ENCODE measurements around the gene NEO1. TPM values are rescaled to one million over a fixed set of nuclear protein-coding genes. Genes with fewer than 3 reads are reported as not detected.

Gene NEO1
- total RNA-seq, 1 donor, result 55.4 TPM

GRCh38 chr15:73010154-73011152 is 41.8 kb upstream of the NEO1 start:
- no peaks in the 10 kb centered on the region for H4K20me1 ChIP-seq (ENCODE audit: insufficient read depth, low read length)
- H3K9me3 ChIP-seq (ENCODE audit: low read depth, low read length), result no peaks in the 10 kb centered on the region
- no peak overlapping the region for H2AFZ ChIP-seq (ENCODE audit: low read length)
- H3K36me3 ChIP-seq (ENCODE audit: insufficient read depth, low read length), result no peaks in the 10 kb centered on the region
- no peak for TF ChIP-seq CTCF (IDR thresholded peaks at IDR 0.05; ENCODE audit: extremely low read depth, low read depth, low read length)
- H3K4me2 ChIP-seq (ENCODE audit: insufficient read depth, low read length), result no peak overlapping the region
- no peaks in the 10 kb centered on the region for H3K4me1 ChIP-seq (ENCODE audit: insufficient read depth, low read length)
- DNase-seq (ENCODE audit: insufficient read length, low spot score, missing footprints), result no peak
- H3K27me3 ChIP-seq (ENCODE audit: insufficient read depth, low read length), result peaks cover 3% of the 10 kb centered on the region
- H3K27ac ChIP-seq (ENCODE audit: low read depth, low read length), result no peak overlapping the region
- no peaks in the 10 kb centered on the region for H3K79me2 ChIP-seq (ENCODE audit: insufficient read depth, low read length)
- no peak overlapping the region for H3K4me3 ChIP-seq (ENCODE audit: insufficient read depth, low read length)

- H3K4me1 ChIP-seq (ENCODE audit: insufficient read depth, low read length), result no peaks in the 10 kb centered on the region
- H3K27me3 ChIP-seq (ENCODE audit: insufficient read depth, low read length), result no peaks in the 10 kb centered on the region
- no peaks in the 10 kb centered on the region for H3K9me3 ChIP-seq (ENCODE audit: low read depth, low read length)
- H3K27ac ChIP-seq (ENCODE audit: low read depth, low read length), result no peak overlapping the region
- no peaks in the 10 kb centered on the region for H3K36me3 ChIP-seq (ENCODE audit: insufficient read depth, low read length)
- no peak overlapping the region for H3K4me2 ChIP-seq (ENCODE audit: insufficient read depth, low read length)
- no peaks in the 10 kb centered on the region for H4K20me1 ChIP-seq (ENCODE audit: insufficient read depth, low read length)
- H3K4me3 ChIP-seq (ENCODE audit: insufficient read depth, low read length), result no peak overlapping the region
- no peak for DNase-seq (ENCODE audit: insufficient read length, low spot score, missing footprints)
- H3K79me2 ChIP-seq (ENCODE audit: insufficient read depth, low read length), result no peaks in the 10 kb centered on the region
- no peak overlapping the region for H2AFZ ChIP-seq (ENCODE audit: low read length)
- no peak for TF ChIP-seq CTCF (IDR thresholded peaks at IDR 0.05; ENCODE audit: extremely low read depth, low read depth, low read length)
Measured at GRCh38 chr15:73014904-73015303, 37.4 kb upstream of the NEO1 start.

- no peaks in the 10 kb centered on the region for H3K36me3 ChIP-seq (ENCODE audit: insufficient read depth, low read length)
- no peaks in the 10 kb centered on the region for H3K9me3 ChIP-seq (ENCODE audit: low read depth, low read length)
- no peak for TF ChIP-seq CTCF (IDR thresholded peaks at IDR 0.05; ENCODE audit: extremely low read depth, low read depth, low read length)
Measured at GRCh38 chr15:73015493-73015892, 36.8 kb upstream of the NEO1 start.

GRCh38 chr15:73017987-73018386 is 34.3 kb upstream of the NEO1 start:
- Histone ChIP-seq H3K4me2 (ENCODE audit: insufficient read depth, low read length) (no peak overlapping the region), H4K20me1 (ENCODE audit: insufficient read depth, low read length) (no peaks in the 10 kb centered on the region), H3K27me3 (ENCODE audit: insufficient read depth, low read length) (no peaks in the 10 kb centered on the region), H3K9me3 (ENCODE audit: low read depth, low read length) (no peaks in the 10 kb centered on the region), H3K79me2 (ENCODE audit: insufficient read depth, low read length) (no peaks in the 10 kb centered on the region), H3K4me3 (ENCODE audit: insufficient read depth, low read length) (no peak overlapping the region), H3K36me3 (ENCODE audit: insufficient read depth, low read length) (no peaks in the 10 kb centered on the region), H2AFZ (ENCODE audit: low read length) (no peak overlapping the region), H3K4me1 (ENCODE audit: insufficient read depth, low read length) (no peaks in the 10 kb centered on the region), H3K27ac (ENCODE audit: low read depth, low read length) (no peak overlapping the region)
- no peak for TF ChIP-seq CTCF (IDR thresholded peaks at IDR 0.05; ENCODE audit: extremely low read depth, low read depth, low read length)
- no peak for DNase-seq (ENCODE audit: insufficient read length, low spot score, missing footprints)

More at GRCh38 chr15:73015493-73015892, 36.8 kb upstream of the NEO1 start:
- H3K79me2 ChIP-seq (ENCODE audit: insufficient read depth, low read length), result no peaks in the 10 kb centered on the region
- H2AFZ ChIP-seq (ENCODE audit: low read length), result no peak overlapping the region
- H3K4me2 ChIP-seq (ENCODE audit: insufficient read depth, low read length), result no peak overlapping the region
- H3K4me1 ChIP-seq (ENCODE audit: insufficient read depth, low read length), result no peaks in the 10 kb centered on the region
- DNase-seq (ENCODE audit: insufficient read length, low spot score, missing footprints), result no peak
- no peak overlapping the region for H3K27ac ChIP-seq (ENCODE audit: low read depth, low read length)
- H3K4me3 ChIP-seq (ENCODE audit: insufficient read depth, low read length), result no peak overlapping the region
- no peaks in the 10 kb centered on the region for H4K20me1 ChIP-seq (ENCODE audit: insufficient read depth, low read length)
- H3K27me3 ChIP-seq (ENCODE audit: insufficient read depth, low read length), result no peaks in the 10 kb centered on the region

Measured in osteoblast (primary cell).